SK-N-SH treated with all-trans-retinoic acid at 6 μM for 48 hours (cell line): ENCODE measurements around the gene HSPG2.

Source experiments
- ATAC-seq: fragments of 200-7000 bp; cut with Tn5 transposase; 3 replicates; pipeline ENCODE4 v1.9.1; 2020; ENCODE audit warnings: mild to moderate bottlenecking, moderate library complexity
- ARNTL ChIP-seq: fragments of 450-650 bp; formaldehyde crosslinking; IDR thresholded peaks from 2 replicates; pipeline ENCODE4 v1.5.0; 2020; ENCODE audit warnings: low read depth, mild to moderate bottlenecking, moderate library complexity, borderline replicate concordance
- BACH2 ChIP-seq: fragments of 250-450 bp; sonication (Bioruptor Pico); IDR thresholded peaks from 2 replicates; pipeline ENCODE4 v1.9.0; 2021; ENCODE audit warnings: mild to moderate bottlenecking, borderline replicate concordance
- CSDC2 ChIP-seq: fragments of 250-450 bp; sonication (Bioruptor Pico); IDR thresholded peaks from 2 replicates; pipeline ENCODE4 v1.5.0; 2020; ENCODE audit warnings: mild to moderate bottlenecking, moderate library complexity
- ESRRG ChIP-seq: fragments of 250-450 bp; sonication (Bioruptor Pico); IDR thresholded peaks from 2 replicates; pipeline ENCODE4 v1.6.1; 2021; ENCODE audit warnings: mild to moderate bottlenecking
- GLIS3 ChIP-seq: fragments of 250-450 bp; sonication (Bioruptor Pico); IDR thresholded peaks from 2 replicates; pipeline ENCODE4 v1.5.0; 2020; ENCODE audit warnings: mild to moderate bottlenecking, moderate library complexity
- ISL1 ChIP-seq: fragments of 250-450 bp; sonication (Bioruptor Pico); IDR thresholded peaks from 2 replicates; pipeline ENCODE4 v2.1.2; 2022; ENCODE audit warnings: mild to moderate bottlenecking, moderate library complexity
- OSR1 ChIP-seq: fragments of 250-450 bp; sonication (Bioruptor Pico); IDR thresholded peaks from 2 replicates; pipeline ENCODE4 v1.8.0; 2022; ENCODE audit warnings: moderate library complexity, mild to moderate bottlenecking, inconsistent platforms
- PATZ1 ChIP-seq: fragments of 250-450 bp; sonication (Bioruptor Pico); IDR thresholded peaks from 2 replicates; pipeline ENCODE4 v1.8.0; 2020; ENCODE audit warnings: mild to moderate bottlenecking, moderate library complexity, borderline replicate concordance
- PPARA ChIP-seq: fragments of 250-450 bp; sonication (Bioruptor Pico); IDR thresholded peaks from 2 replicates; pipeline ENCODE4 v1.5.0; 2020; ENCODE audit warnings: mild to moderate bottlenecking, borderline replicate concordance
- RARB ChIP-seq: fragments of 250-450 bp; sonication (Bioruptor Pico); IDR thresholded peaks from 2 replicates; pipeline ENCODE4 v1.8.0; 2021; ENCODE audit warnings: mild to moderate bottlenecking, moderate library complexity
- SNAI2 ChIP-seq: fragments of 250-450 bp; sonication (Bioruptor Pico); IDR thresholded peaks from 2 replicates; pipeline ENCODE4 v1.5.0; 2020; ENCODE audit warnings: mild to moderate bottlenecking, moderate library complexity
- TCF4 ChIP-seq: fragments of 250-450 bp; sonication (Bioruptor Pico); IDR thresholded peaks from 2 replicates; pipeline ENCODE4 v1.8.0; 2021; ENCODE audit warnings: mild to moderate bottlenecking, moderate library complexity, borderline replicate concordance
- TOX ChIP-seq: fragments of 250-450 bp; sonication (Bioruptor Pico); IDR thresholded peaks from 2 replicates; pipeline ENCODE4 v1.8.0; 2021; ENCODE audit warnings: mild to moderate bottlenecking, moderate library complexity, borderline replicate concordance
- TSHZ2 ChIP-seq: fragments of 250-450 bp; sonication (Bioruptor Pico); IDR thresholded peaks from 2 replicates; pipeline ENCODE4 v1.5.0; 2020; ENCODE audit warnings: mild to moderate bottlenecking, moderate library complexity
- ZC3H10 ChIP-seq: fragments of 250-450 bp; sonication (Bioruptor Pico); IDR thresholded peaks from 2 replicates; pipeline ENCODE4 v1.5.1; 2021; ENCODE audit warnings: mild to moderate bottlenecking, moderate library complexity
- ZFP3 ChIP-seq: fragments of 250-450 bp; sonication (Bioruptor Pico); IDR thresholded peaks from 2 replicates; pipeline ENCODE4 v1.5.0; 2020; ENCODE audit warnings: mild to moderate bottlenecking, moderate library complexity
- ZFP30 ChIP-seq: fragments of 450-650 bp; formaldehyde crosslinking; IDR thresholded peaks from 2 replicates; pipeline ENCODE4 v1.5.0; 2022; ENCODE audit warnings: mild to moderate bottlenecking, moderate library complexity
- ZNF565 ChIP-seq: fragments of 450-650 bp; formaldehyde crosslinking; conservative IDR thresholded peaks from 2 replicates; pipeline ENCODE4 v1.5.0; 2020; ENCODE audit warnings: low read depth, mild to moderate bottlenecking, moderate library complexity
- ZNF70 ChIP-seq: fragments of 450-650 bp; formaldehyde crosslinking; IDR thresholded peaks from 2 replicates; pipeline ENCODE4 v1.5.0; 2020; ENCODE audit warnings: mild to moderate bottlenecking, moderate library complexity
- ZNF8 ChIP-seq: fragments of 450-650 bp; formaldehyde crosslinking; IDR thresholded peaks from 2 replicates; pipeline ENCODE4 v1.5.0; 2020; ENCODE audit warnings: mild to moderate bottlenecking, moderate library complexity
- TF ChIP-seq, protein P1 (sequence below): fragments of 250-450 bp; sonication (Bioruptor Pico); IDR thresholded peaks from 2 replicates; pipeline ENCODE4 v1.8.0; 2021; ENCODE audit warnings: low read depth, mild to moderate bottlenecking, moderate library complexity, borderline replicate concordance
- TF ChIP-seq, protein P2 (sequence below): fragments of 250-450 bp; sonication (Bioruptor Pico); IDR thresholded peaks from 2 replicates; pipeline ENCODE4 v1.5.1; 2021; ENCODE audit warnings: mild to moderate bottlenecking, moderate library complexity
- TF ChIP-seq, protein P3 (sequence below): fragments of 250-450 bp; sonication (Bioruptor Pico); IDR thresholded peaks from 2 replicates; pipeline ENCODE4 v1.5.1; 2020; ENCODE audit warnings: low read depth, mild to moderate bottlenecking, moderate library complexity

Gene HSPG2

DNA sequence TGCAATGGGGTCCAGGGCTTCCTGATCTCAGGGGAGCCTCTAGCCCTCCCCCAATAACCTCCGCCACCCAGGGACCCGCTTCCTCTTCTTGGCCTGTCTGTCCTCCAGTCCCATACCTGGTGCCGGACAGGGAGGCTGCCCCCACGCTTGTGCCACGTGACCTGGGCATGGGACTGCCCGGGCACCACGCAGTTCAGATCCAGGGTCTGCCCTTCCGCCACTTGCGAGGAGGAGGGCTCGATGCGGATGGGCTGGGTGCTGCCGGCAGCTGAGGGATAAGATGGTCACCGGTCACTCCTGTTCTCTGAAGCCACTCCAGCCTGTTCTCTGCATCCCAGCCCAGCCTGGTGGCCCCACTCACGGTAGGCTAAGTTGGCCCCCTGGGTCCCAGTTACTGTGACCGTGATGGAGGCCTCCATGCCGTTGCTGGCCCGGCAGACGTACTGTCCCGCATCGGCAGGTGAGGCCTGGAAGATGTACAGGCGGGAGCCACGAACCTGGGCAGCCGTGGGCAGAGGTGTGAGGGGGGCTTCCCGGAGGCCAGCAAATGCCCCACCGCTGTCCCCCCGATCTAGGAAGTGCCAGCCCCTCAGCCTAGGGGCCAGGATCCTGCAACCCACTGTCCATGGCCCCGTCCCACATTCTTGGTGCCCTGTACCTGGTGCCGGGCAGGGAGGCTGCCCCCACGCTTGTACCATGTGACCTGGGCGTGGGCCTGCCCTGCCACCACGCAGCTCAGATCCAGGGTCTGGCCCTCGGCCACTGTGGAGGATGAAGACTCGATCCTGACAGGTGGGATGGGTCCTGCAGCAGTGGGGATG, 85.5 kb downstream of the HSPG2 start:
- no peak for ATAC-seq
- no peak for TF ChIP-seq PATZ1 (CRISPR knock-in tag)
- no peak for TF ChIP-seq ZNF70
- no peak for TF ChIP-seq ZFP30 (CRISPR knock-in tag)
- no peak for TF ChIP-seq RARB (CRISPR knock-in tag)
- TF ChIP-seq TSHZ2 (CRISPR knock-in tag): no peak
- TF ChIP-seq ESRRG (CRISPR knock-in tag): no peak
- no peak for TF ChIP-seq ISL1
- no peak for TF ChIP-seq ZC3H10 (CRISPR knock-in tag)
- no peak for TF ChIP-seq OSR1
- no peak for TF ChIP-seq GLIS3
- no peak for TF ChIP-seq TCF4 (CRISPR knock-in tag)
- TF ChIP-seq ZNF8: no peak

- TF ChIP-seq SNAI2 (CRISPR knock-in tag) (no peak), GLIS3 (no peak), RARB (CRISPR knock-in tag) (no peak), OSR1 (no peak), ZNF565 (no peak), ZNF70 (no peak), PPARA (CRISPR knock-in tag) (no peak), CSDC2 (CRISPR knock-in tag) (no peak), ZFP3 (CRISPR knock-in tag) (no peak), TCF4 (CRISPR knock-in tag) (no peak), BACH2 (CRISPR knock-in tag) (no peak), ZFP30 (CRISPR knock-in tag) (no peak), ARNTL (no peak), ESRRG (CRISPR knock-in tag) (no peak), ZC3H10 (CRISPR knock-in tag) (no peak), TOX (CRISPR knock-in tag) (no peak)
- TF ChIP-seq, protein P1, sequence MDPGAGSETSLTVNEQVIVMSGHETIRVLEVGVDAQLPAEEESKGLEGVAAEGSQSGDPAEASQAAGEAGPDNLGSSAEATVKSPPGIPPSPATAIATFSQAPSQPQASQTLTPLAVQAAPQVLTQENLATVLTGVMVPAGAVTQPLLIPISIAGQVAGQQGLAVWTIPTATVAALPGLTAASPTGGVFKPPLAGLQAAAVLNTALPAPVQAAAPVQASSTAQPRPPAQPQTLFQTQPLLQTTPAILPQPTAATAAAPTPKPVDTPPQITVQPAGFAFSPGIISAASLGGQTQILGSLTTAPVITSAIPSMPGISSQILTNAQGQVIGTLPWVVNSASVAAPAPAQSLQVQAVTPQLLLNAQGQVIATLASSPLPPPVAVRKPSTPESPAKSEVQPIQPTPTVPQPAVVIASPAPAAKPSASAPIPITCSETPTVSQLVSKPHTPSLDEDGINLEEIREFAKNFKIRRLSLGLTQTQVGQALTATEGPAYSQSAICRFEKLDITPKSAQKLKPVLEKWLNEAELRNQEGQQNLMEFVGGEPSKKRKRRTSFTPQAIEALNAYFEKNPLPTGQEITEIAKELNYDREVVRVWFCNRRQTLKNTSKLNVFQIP (CRISPR knock-in tag): no peak
- TF ChIP-seq, protein P2, sequence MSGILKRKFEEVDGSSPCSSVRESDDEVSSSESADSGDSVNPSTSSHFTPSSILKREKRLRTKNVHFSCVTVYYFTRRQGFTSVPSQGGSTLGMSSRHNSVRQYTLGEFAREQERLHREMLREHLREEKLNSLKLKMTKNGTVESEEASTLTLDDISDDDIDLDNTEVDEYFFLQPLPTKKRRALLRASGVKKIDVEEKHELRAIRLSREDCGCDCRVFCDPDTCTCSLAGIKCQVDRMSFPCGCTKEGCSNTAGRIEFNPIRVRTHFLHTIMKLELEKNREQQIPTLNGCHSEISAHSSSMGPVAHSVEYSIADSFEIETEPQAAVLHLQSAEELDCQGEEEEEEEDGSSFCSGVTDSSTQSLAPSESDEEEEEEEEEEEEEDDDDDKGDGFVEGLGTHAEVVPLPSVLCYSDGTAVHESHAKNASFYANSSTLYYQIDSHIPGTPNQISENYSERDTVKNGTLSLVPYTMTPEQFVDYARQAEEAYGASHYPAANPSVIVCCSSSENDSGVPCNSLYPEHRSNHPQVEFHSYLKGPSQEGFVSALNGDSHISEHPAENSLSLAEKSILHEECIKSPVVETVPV (CRISPR knock-in tag): no peak
- ATAC-seq: no peak
Measured at GRCh38 chr1:21849909-21850576, 87.1 kb downstream of the HSPG2 start.

DNA sequence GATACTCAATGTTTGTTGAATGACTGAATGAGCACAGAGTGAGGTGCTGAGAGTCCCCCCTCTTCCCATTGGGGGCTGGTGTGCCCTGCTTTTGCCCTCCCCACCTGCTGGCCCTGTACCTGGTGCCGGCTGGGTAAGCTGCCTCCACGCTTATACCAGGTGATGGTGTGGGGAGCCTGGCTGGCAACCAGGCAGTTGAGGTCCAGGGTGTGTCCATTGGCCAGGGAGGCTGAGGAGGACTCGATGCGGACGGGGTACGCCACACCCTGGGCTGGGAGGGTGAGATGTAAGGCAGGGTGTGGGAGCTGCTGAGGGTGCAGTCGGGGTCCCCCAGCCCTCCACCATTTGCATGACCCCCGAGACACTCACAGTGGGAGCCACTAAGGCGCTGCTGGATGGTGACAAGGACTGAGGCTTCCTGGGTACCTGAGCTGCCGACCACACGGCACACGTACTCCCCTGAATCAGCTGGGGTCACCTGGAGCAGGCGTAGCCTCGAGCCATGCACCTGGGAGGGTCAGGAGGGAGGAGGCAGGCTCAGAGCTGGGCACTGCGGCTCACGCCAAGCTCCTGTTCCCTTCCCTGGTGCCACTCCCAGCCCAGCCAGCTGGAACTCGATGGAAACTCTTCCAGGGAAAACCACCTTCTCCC, 88.5 kb downstream of the HSPG2 start:
- no peak for ATAC-seq
- TF ChIP-seq, protein P3, sequence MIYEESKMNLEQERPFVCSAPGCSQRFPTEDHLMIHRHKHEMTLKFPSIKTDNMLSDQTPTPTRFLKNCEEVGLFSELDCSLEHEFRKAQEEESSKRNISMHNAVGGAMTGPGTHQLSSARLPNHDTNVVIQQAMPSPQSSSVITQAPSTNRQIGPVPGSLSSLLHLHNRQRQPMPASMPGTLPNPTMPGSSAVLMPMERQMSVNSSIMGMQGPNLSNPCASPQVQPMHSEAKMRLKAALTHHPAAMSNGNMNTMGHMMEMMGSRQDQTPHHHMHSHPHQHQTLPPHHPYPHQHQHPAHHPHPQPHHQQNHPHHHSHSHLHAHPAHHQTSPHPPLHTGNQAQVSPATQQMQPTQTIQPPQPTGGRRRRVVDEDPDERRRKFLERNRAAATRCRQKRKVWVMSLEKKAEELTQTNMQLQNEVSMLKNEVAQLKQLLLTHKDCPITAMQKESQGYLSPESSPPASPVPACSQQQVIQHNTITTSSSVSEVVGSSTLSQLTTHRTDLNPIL (CRISPR knock-in tag): no peak
- TF ChIP-seq ARNTL (no peak), ZFP3 (CRISPR knock-in tag) (no peak), PATZ1 (CRISPR knock-in tag) (no peak), ISL1 (no peak), ZC3H10 (CRISPR knock-in tag) (no peak)
